H1 (cell line): ENCODE data around the gene RNF31. TPM values are rescaled to one million over a fixed set of nuclear protein-coding genes. Genes with fewer than 3 reads are reported as not detected.

Experiments used
- CTCF ChIA-PET: fragments of 300-600 bp; sonication (Branson Sonifier 250); formaldehyde crosslinking; loops from one replicate; lab custom pipeline; 2021; ENCODE audit not compliant: partially characterized antibody; lab: Charles Lee
- POLR2A ChIA-PET: fragments of 300-600 bp; sonication (Branson Sonifier 250); formaldehyde crosslinking; loops from one replicate; lab custom pipeline; 2021; ENCODE audit warnings: inconsistent platforms; ENCODE audit not compliant: partially characterized antibody; lab: Charles Lee
- DNase-seq, 2 experiments: peaks; one replicate each; pipeline versions ENCODE4 v3.0.0 to v3.0.0-alpha.2; 2010 to 2022; ENCODE audit warnings: low spot score in 2 of 2, low read depth in 1 of 2, mixed read lengths in 1 of 2
- FAIRE-seq: peaks from 2 replicates; lab custom pipeline; 2011; peaks lifted over from hg19 to GRCh38; lab: Jason Lieb, UNC
- H2AFZ ChIP-seq: 2 replicates; pipeline ENCODE4 v1.8.1; 2012; ENCODE audit warnings: low read length, inconsistent platforms
- H2AK5ac ChIP-seq: 2 replicates; pipeline ENCODE4 v1.6.1; 2013; ENCODE audit warnings: low read depth, low read length
- H2BK120ac ChIP-seq: replicated peaks from 2 replicates; pipeline ENCODE3; 2013; ENCODE audit warnings: low read depth, low read length, inconsistent platforms
- H2BK12ac ChIP-seq: 2 replicates; pipeline ENCODE4 v1.6.1; 2013; ENCODE audit warnings: low read depth, low read length
- H2BK15ac ChIP-seq: 2 replicates; pipeline ENCODE4 v1.6.1; 2013; ENCODE audit warnings: low read length
- H2BK20ac ChIP-seq: 2 replicates; pipeline ENCODE4 v1.6.1; 2013; ENCODE audit warnings: low read length
- H2BK5ac ChIP-seq: 2 replicates; pipeline ENCODE4 v1.6.1; 2013; ENCODE audit warnings: low read depth, low read length
- H3K14ac ChIP-seq: 2 replicates; pipeline ENCODE4 v1.6.1; 2013; ENCODE audit warnings: inconsistent platforms; ENCODE audit not compliant: insufficient read length
- H3K18ac ChIP-seq: 2 replicates; pipeline ENCODE4 v1.6.1; 2013; ENCODE audit warnings: low read length; ENCODE audit errors: extremely low read depth
- H3K23ac ChIP-seq: 2 replicates; pipeline ENCODE4 v1.6.1; 2013; ENCODE audit warnings: inconsistent platforms; ENCODE audit not compliant: insufficient read length
- H3K23me2 ChIP-seq: 2 replicates; pipeline ENCODE4 v1.6.1; 2013; ENCODE audit warnings: low read depth, low read length
- H3K27ac ChIP-seq: 2 replicates; pipeline ENCODE4 v1.6.1; 2011; ENCODE audit warnings: low read depth, low read length, inconsistent platforms
- H3K27me3 ChIP-seq, 4 experiments: replicated peaks in 1 of 4; 1 replicate in 1 of 4; 2 replicates in 3 of 4; pipeline versions ENCODE4 v1.6.1 to v1.8.1; 2011 to 2013; ENCODE audit warnings: low read length in 3 of 4, mild to moderate bottlenecking in 3 of 4, inconsistent platforms in 2 of 4, mixed read lengths in 2 of 4, moderate library complexity in 1 of 4; ENCODE audit not compliant: control insufficient read depth in 3 of 4, insufficient read depth in 3 of 4; ENCODE audit errors: extremely low read depth in 1 of 4
- H3K36me3 ChIP-seq, 4 experiments: 2 replicates each; pipeline versions ENCODE4 v1.6.1 to v1.8.1; 2011 to 2013; ENCODE audit warnings: mild to moderate bottlenecking in 4 of 4, low read length in 3 of 4, moderate library complexity in 2 of 4, control low read depth in 1 of 4, inconsistent platforms in 1 of 4; ENCODE audit not compliant: insufficient read depth in 4 of 4, control insufficient read depth in 2 of 4
- H3K4ac ChIP-seq: replicated peaks from 2 replicates; pipeline ENCODE3; 2013; ENCODE audit warnings: low read length, low read depth, mixed read lengths, inconsistent platforms; ENCODE audit not compliant: insufficient read length
- H3K4me1 ChIP-seq, 4 experiments: replicated peaks in 1 of 4; 1 replicate in 1 of 4; 2 replicates in 3 of 4; pipeline versions ENCODE4 v1.6.1 to v1.8.1; 2011 to 2013; ENCODE audit warnings: low read length in 3 of 4, inconsistent platforms in 2 of 4, mixed read lengths in 1 of 4; ENCODE audit not compliant: insufficient read depth in 4 of 4, control insufficient read depth in 3 of 4
- H3K4me2 ChIP-seq, 2 experiments: 2 replicates each; pipeline versions ENCODE4 v1.6.1 to v1.8.1; 2011 to 2013; ENCODE audit warnings: low read depth in 2 of 2, low read length in 2 of 2, control low read depth in 1 of 2, inconsistent platforms in 1 of 2, mild to moderate bottlenecking in 1 of 2; ENCODE audit not compliant: insufficient read depth in 1 of 2
- H3K4me3 ChIP-seq, 4 experiments: fragments of 200-600, 300-600 bp in 1 of 4; sonication (generic), shearing (Covaris generic), sonication (Bioruptor Twin) in 1 of 4; 2 replicates each; pipeline versions ENCODE4 v1.5.1 to v1.8.1; 2011 to 2016; ENCODE audit warnings: low read length in 4 of 4, low read depth in 3 of 4, control low read depth in 2 of 4, inconsistent platforms in 2 of 4, mild to moderate bottlenecking in 2 of 4, mixed read lengths in 1 of 4, moderate library complexity in 1 of 4; ENCODE audit not compliant: insufficient read depth in 2 of 4; ENCODE audit errors: extremely low read depth in 1 of 4
- H3K56ac ChIP-seq: replicated peaks from 2 replicates; pipeline ENCODE3; 2013; ENCODE audit warnings: low read depth, mild to moderate bottlenecking, mixed read lengths, low read length, inconsistent platforms; ENCODE audit not compliant: insufficient read length
- H3K79me1 ChIP-seq: 2 replicates; pipeline ENCODE4 v1.6.1; 2013; ENCODE audit warnings: low read depth, low read length, control low read depth
- H3K79me2 ChIP-seq, 2 experiments: 2 replicates each; pipeline versions ENCODE4 v1.6.1 to v1.8.1; 2012 to 2013; ENCODE audit warnings: low read length in 2 of 2, mild to moderate bottlenecking in 2 of 2, inconsistent platforms in 1 of 2; ENCODE audit not compliant: insufficient read depth in 2 of 2, control insufficient read depth in 1 of 2
- H3K9ac ChIP-seq, 4 experiments: replicated peaks in 1 of 4; 1 replicate in 1 of 4; 2 replicates in 3 of 4; pipeline versions ENCODE4 v1.6.1 to v1.8.1; 2011 to 2013; ENCODE audit warnings: low read depth in 3 of 4, low read length in 3 of 4, control low read depth in 2 of 4, mild to moderate bottlenecking in 2 of 4, moderate library complexity in 2 of 4, inconsistent platforms in 1 of 4; ENCODE audit errors: extremely low read depth in 1 of 4
- H3K9me3 ChIP-seq, 2 experiments: 2 replicates each; pipeline versions ENCODE4 v1.6.1 to v1.8.1; 2012 to 2013; ENCODE audit warnings: mild to moderate bottlenecking in 2 of 2, moderate library complexity in 2 of 2, control low read depth in 1 of 2, inconsistent platforms in 1 of 2, low read depth in 1 of 2, low read length in 1 of 2, mixed read lengths in 1 of 2; ENCODE audit not compliant: insufficient read depth in 2 of 2
- H4K20me1 ChIP-seq, 2 experiments: replicated peaks in 1 of 2; 2 replicates each; pipeline versions ENCODE3 to v1.8.1; 2011 to 2013; ENCODE audit warnings: inconsistent platforms in 2 of 2, low read length in 2 of 2, mild to moderate bottlenecking in 1 of 2; ENCODE audit not compliant: insufficient read depth in 2 of 2, control insufficient read depth in 1 of 2
- H4K5ac ChIP-seq: 2 replicates; pipeline ENCODE4 v1.6.1; 2013; ENCODE audit warnings: low read length, low read depth, mixed read lengths, inconsistent platforms; ENCODE audit not compliant: insufficient read length
- H4K8ac ChIP-seq: 2 replicates; pipeline ENCODE4 v1.8.0; 2013; ENCODE audit warnings: mild to moderate bottlenecking, moderate library complexity, low read length, inconsistent platforms; ENCODE audit not compliant: insufficient read depth; ENCODE audit errors: extremely low read depth
- H4K91ac ChIP-seq: replicated peaks from 2 replicates; pipeline ENCODE3; 2013; ENCODE audit warnings: low read length, mixed read lengths, inconsistent platforms; ENCODE audit not compliant: insufficient read length
- CHD2 ChIP-seq: IDR thresholded peaks from 2 replicates; pipeline ENCODE4 v1.6.1; 2012; ENCODE audit warnings: low read length, improper control_type of control experiment
- FOSL1 ChIP-seq: IDR thresholded peaks from 2 replicates; pipeline ENCODE4 v1.6.1; 2011; ENCODE audit warnings: mild to moderate bottlenecking, low read depth, low read length, moderate library complexity; ENCODE audit not compliant: insufficient read depth
- HDAC6 ChIP-seq: IDR thresholded peaks from one replicate; pipeline ENCODE4 v1.7.1; 2012; ENCODE audit warnings: low read depth, mild to moderate bottlenecking, inconsistent platforms, low read length, moderate library complexity
- KDM4A ChIP-seq: IDR thresholded peaks from one replicate; pipeline ENCODE4 v1.7.1; 2012; ENCODE audit warnings: low read depth, mild to moderate bottlenecking, moderate library complexity, low read length, inconsistent platforms; ENCODE audit not compliant: severe bottlenecking
- TBP ChIP-seq: IDR thresholded peaks from 2 replicates; pipeline ENCODE4 v1.6.1; 2011; ENCODE audit warnings: low read depth, low read length, improper control_type of control experiment
- WGBS, 2 experiments: shearing (Covaris generic) in 1 of 2; methylation state at CpG; one replicate each; pipeline versions ENCODE4 v1.1.6 to v1.1.7; 2013 to 2015; ENCODE audit warnings: low lambda C conversion rate in 2 of 2, mixed read lengths in 2 of 2, inconsistent platforms in 1 of 2, low coverage in 1 of 2, missing lambda C conversion rate in 1 of 2; ENCODE audit not compliant: insufficient replicate concordance in 2 of 2, insufficient coverage in 1 of 2, insufficient read length in 1 of 2; ENCODE audit errors: extremely low coverage in 1 of 2, missing lambda C conversion rate in 1 of 2; 5-methylcytosine and 5-hydroxymethylcytosine counted together
- polyA plus RNA-seq, 7 experiments: library from polyadenylated mRNA; depleted of rRNA in 3 of 7; stranded (reverse) in 5 of 7; unstranded in 2 of 7; fragments of >200 nt in 5 of 7; fragments of 200-250 nt in 2 of 7; gene quantifications; 1 replicate in 5 of 7; 2 replicates in 1 of 7; 4 replicates in 1 of 7; pipeline versions ENCODE4 v1.2.1 to v1.2.3, GENCODE V29; 2011 to 2013; ENCODE audit warnings: missing spikeins in 2 of 7, mixed read lengths in 2 of 7
- total RNA-seq: library from RNA; stranded (reverse); fragmentation: NEBNext Ultra II Directional; extraction: Animal tissue kit (Norgen Biotek cat#: 25700); gene quantifications from 2 replicates; pipeline ENCODE4 v1.2.1, GENCODE V29; 2021

RNF31 gene
- total and polyA plus RNA-seq, 2 of the 8 experiments (the other 6 are each of a cell fraction or from before 2014, with no cell fraction given): 17.5 to 72.0 TPM

DNA sequence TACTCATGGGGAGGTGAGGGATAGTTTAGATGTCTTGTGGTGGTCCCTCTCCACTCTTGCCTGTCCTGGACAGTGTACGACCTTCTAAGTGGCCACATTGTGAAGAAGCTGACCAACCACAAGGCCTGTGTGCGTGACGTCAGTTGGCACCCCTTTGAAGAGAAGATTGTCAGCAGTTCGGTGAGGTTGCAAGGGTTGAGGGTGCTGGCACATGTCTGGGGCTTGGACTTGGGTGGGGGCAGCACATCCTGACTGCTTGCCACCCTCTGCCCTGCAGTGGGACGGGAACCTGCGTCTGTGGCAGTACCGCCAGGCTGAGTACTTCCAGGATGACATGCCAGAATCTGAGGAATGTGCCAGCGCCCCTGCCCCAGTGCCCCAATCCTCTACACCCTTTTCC is 24.4 kb upstream of the RNF31 start:
- no peak for DNase-seq
- no peak overlapping the region for H3K4ac ChIP-seq
- H3K79me2 ChIP-seq: no peaks in the 10 kb centered on the region
- H3K27me3 ChIP-seq: no peaks in the 10 kb centered on the region
- no peaks in the 10 kb centered on the region for H3K79me1 ChIP-seq
- H3K23me2 ChIP-seq: no peaks in the 10 kb centered on the region
- H2BK15ac ChIP-seq: no peak overlapping the region
- TF ChIP-seq HDAC6 (no peak), CHD2 (no peak), TBP (no peak), FOSL1 (no peak), KDM4A (no peak)
- no peak overlapping the region for H3K4me3 ChIP-seq
- H2BK120ac ChIP-seq: no peak overlapping the region
- 91% methylated on average over 8 of the region's 8 CpGs; no CpG with 5 or more reads in 1 of the 2 experiments for WGBS, 2 experiments
- no peak overlapping the region for H3K18ac ChIP-seq
- no peaks in the 10 kb centered on the region for H3K4me1 ChIP-seq
- H3K4me2 ChIP-seq: no peak overlapping the region
- H3K36me3 ChIP-seq: peaks cover 13 to 36% (median 30%) of the 10 kb centered on the region in 4 experiments
- ChIA-PET CTCF (interaction anchor here (1.6 kb wide), 1 partner anchor 15 kb away, joined by 4 read pairs; no protein-coding TSS in a partner anchor), POLR2A (interaction anchor here (1.0 to 11.1 kb wide), 8 partner anchors 7 to 84 kb away, joined by 3 to 96 read pairs (median 4); partner anchors contain the start of genes DCAF11, FITM1, IRF9 and NRL)
- no peak overlapping the region for H2BK20ac ChIP-seq
- H4K8ac ChIP-seq: no peak overlapping the region
- no peak overlapping the region for H4K5ac ChIP-seq
- no peak overlapping the region for H2AFZ ChIP-seq
- H3K9ac ChIP-seq: no peak overlapping the region
- H4K20me1 ChIP-seq: peaks cover 0 to 3% of the 10 kb centered on the region in 2 experiments
- no peak overlapping the region for H4K91ac ChIP-seq
- H3K9me3 ChIP-seq: no peaks in the 10 kb centered on the region
- no peak overlapping the region for H2BK5ac ChIP-seq
- no peak overlapping the region for H3K56ac ChIP-seq
- H3K23ac ChIP-seq: no peak overlapping the region
- H2AK5ac ChIP-seq: no peak overlapping the region
- FAIRE-seq: no peak
- no peak overlapping the region for H3K27ac ChIP-seq
- no peak overlapping the region for H2BK12ac ChIP-seq
- no peak overlapping the region for H3K14ac ChIP-seq
